DOHH2 (cell line): ENCODE data around the gene VSNL1.

Experiments used
- EZH2phosphoT487 ChIP-seq: fragments of 200-600 bp; sonication (generic); IDR thresholded peaks from 2 replicates; pipeline ENCODE4 v1.6.1; 2017; ENCODE audit warnings: borderline replicate concordance, mild to moderate bottlenecking, antibody characterized with exemption, low read length, moderate library complexity, mixed read lengths
- TF ChIP-seq, protein P1 (sequence below): fragments of 200-600 bp; sonication (generic); IDR thresholded peaks from one replicate; pipeline ENCODE4 v1.5.1; 2014; ENCODE audit warnings: antibody characterized with exemption, mild to moderate bottlenecking, low read depth, low read length; ENCODE audit not compliant: poor library complexity, severe bottlenecking

DNA sequence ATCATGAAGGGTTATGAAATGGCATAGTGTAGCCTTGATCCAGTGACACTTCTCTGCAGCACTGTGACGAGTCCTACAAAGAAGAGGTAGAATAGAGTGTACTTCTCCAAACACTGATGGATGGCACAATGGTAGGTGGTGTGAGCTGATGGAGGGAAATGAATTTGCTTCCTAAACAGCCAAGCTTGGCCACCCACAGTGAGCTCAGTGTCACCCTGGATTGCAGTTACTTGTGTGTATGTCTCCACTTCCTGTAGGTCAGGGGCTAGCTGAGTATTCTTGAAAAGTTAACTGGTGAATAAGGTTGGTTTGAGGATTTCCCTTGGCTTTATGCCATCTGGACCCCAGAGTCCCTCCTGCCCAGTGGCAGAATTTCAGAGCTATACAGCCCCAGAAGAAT, 75.9 kb downstream of the VSNL1 start:
- TF ChIP-seq, protein P1, sequence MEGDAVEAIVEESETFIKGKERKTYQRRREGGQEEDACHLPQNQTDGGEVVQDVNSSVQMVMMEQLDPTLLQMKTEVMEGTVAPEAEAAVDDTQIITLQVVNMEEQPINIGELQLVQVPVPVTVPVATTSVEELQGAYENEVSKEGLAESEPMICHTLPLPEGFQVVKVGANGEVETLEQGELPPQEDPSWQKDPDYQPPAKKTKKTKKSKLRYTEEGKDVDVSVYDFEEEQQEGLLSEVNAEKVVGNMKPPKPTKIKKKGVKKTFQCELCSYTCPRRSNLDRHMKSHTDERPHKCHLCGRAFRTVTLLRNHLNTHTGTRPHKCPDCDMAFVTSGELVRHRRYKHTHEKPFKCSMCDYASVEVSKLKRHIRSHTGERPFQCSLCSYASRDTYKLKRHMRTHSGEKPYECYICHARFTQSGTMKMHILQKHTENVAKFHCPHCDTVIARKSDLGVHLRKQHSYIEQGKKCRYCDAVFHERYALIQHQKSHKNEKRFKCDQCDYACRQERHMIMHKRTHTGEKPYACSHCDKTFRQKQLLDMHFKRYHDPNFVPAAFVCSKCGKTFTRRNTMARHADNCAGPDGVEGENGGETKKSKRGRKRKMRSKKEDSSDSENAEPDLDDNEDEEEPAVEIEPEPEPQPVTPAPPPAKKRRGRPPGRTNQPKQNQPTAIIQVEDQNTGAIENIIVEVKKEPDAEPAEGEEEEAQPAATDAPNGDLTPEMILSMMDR: no peak
- TF ChIP-seq EZH2phosphoT487: no peak
